ENCODE measurements around the gene ADH7.

ADH7 gene

DNA sequence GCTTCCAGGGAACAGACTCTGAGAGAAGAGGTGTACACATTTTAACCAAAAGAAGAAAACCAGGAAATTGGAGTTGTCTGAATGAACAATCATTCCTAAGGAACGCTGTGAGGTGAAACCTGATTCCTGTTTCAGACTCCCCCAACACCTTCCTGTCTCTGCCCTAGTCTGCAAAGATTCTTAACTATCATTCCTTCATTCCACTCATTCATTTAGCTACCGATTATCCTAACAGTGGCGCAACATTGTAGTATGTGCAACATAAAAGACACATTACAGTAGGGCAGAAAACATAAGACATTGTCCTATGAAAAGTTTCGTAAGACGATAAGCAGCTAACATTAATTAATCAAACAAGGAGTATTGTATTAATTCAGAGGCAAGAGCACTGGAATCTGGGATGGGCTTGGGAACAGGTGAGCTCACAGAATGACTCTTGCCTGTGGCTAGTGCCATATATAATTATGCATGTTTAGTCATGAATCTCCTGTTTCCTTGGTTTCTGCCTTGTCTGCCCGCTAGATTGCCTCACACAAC is 23.8 kb upstream of the ADH7 start:
- H3K27me3 ChIP-seq (ENCODE audit: low read depth, low read length): no peaks in the 10 kb centered on the region
- H3K4me3 ChIP-seq (ENCODE audit: low read depth in 1 of 2, low read length in 2 of 2): no peak overlapping the region
- no peak overlapping the region for H3K27ac ChIP-seq (ENCODE audit: low read length)
- no peaks in the 10 kb centered on the region for H3K36me3 ChIP-seq (ENCODE audit: control insufficient read depth in 1 of 2, insufficient read depth in 2 of 2, low read length in 2 of 2)
- no peaks in the 10 kb centered on the region for H3K9me3 ChIP-seq (ENCODE audit: control insufficient read depth in 1 of 2, low read length in 2 of 2)
- no peaks in the 10 kb centered on the region for H3K4me1 ChIP-seq (ENCODE audit: control insufficient read depth in 1 of 2, insufficient read depth in 2 of 2, low read length in 2 of 2)

DNA sequence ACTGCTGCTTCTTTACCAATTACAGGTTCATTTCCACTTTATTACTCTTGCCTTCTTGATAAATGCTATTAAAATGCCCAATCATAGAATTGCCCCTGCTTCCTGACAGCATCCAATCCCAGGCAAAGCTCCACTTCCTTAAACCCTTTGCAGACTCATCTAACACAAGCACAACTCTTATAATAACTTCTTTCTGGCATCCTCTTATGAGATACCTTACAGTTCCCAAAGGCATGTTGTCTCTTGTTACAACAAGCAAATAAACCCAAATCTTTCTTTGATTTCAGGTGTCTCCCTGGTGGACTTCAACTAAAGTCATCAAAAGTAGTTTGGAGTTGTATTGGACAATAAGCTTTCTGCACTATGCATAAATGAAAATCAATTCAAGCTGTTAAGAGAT is 22.5 kb upstream of the ADH7 start:
- Histone ChIP-seq H3K36me3 (ENCODE audit: control insufficient read depth in 1 of 2, insufficient read depth in 2 of 2, low read length in 2 of 2) (no peaks in the 10 kb centered on the region), H3K4me1 (ENCODE audit: control insufficient read depth in 1 of 2, insufficient read depth in 2 of 2, low read length in 2 of 2) (no peaks in the 10 kb centered on the region), H3K4me3 (ENCODE audit: low read depth in 1 of 2, low read length in 2 of 2) (no peak overlapping the region), H3K9me3 (ENCODE audit: control insufficient read depth in 1 of 2, low read length in 2 of 2) (peaks cover 0 to 2% of the 10 kb centered on the region in 2 donors), H3K27me3 (ENCODE audit: low read depth, low read length) (no peaks in the 10 kb centered on the region), H3K27ac (ENCODE audit: low read length) (no peak overlapping the region)

DNA sequence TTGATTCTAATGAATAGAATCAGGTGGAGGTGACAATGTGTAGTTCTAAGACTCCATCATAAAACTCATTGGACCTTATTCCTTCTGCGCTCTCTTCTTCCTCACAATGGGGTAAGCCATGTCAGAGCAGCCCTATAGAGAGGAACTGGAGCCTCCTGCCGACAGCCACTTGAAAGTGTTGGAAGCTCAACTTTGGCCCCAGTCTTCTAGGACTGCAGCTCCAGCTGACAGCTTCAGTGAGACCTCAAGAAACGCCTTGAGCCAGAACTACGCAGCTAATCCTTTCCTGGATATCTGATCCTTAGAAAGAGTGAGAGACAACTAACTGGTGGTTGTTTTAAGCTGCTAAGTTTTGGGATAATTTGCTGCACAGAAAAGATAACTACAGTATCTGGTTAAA is 22.1 kb upstream of the ADH7 start:
- Histone ChIP-seq H3K27ac (ENCODE audit: low read length) (no peak overlapping the region), H3K36me3 (ENCODE audit: control insufficient read depth in 1 of 2, insufficient read depth in 2 of 2, low read length in 2 of 2) (no peaks in the 10 kb centered on the region)

DNA sequence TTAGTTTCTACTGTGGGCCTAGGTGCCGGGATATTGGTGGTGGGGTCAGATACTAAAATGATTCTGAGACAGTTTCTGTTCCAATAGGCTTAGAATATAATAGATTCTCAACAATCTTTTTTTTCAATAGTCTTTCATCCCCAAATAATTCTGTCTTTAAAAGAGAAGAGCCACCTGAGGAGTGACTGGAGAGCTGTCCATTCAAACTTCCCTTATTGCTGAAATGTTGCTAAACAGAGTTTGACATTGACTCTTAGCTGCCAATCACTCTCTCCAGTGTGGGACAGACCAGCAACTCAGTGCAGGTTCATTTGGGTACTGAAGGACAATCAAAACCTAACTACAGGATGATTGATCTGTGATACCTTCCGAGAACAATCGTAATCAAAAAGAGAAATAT is 12.4 kb upstream of the ADH7 start:
- no peaks in the 10 kb centered on the region for H3K36me3 ChIP-seq (ENCODE audit: control insufficient read depth in 1 of 2, insufficient read depth in 2 of 2, low read length in 2 of 2)
- no peaks in the 10 kb centered on the region for H3K27me3 ChIP-seq (ENCODE audit: low read depth, low read length)
- no peak overlapping the region for H3K27ac ChIP-seq (ENCODE audit: low read length)
- no peak overlapping the region for H3K4me3 ChIP-seq (ENCODE audit: low read depth in 1 of 2, low read length in 2 of 2)
- peaks cover 0 to 4% of the 10 kb centered on the region in 2 donors for H3K4me1 ChIP-seq (ENCODE audit: control insufficient read depth in 1 of 2, insufficient read depth in 2 of 2, low read length in 2 of 2)
- H3K9me3 ChIP-seq (ENCODE audit: control insufficient read depth in 1 of 2, low read length in 2 of 2): peaks cover 0 to 12% of the 10 kb centered on the region in 2 donors

More for the DNA sequence above, 22.1 kb upstream of the ADH7 start:
- Histone ChIP-seq H3K9me3 (ENCODE audit: control insufficient read depth in 1 of 2, low read length in 2 of 2) (peaks cover 0 to 5% of the 10 kb centered on the region in 2 donors), H3K4me3 (ENCODE audit: low read depth in 1 of 2, low read length in 2 of 2) (no peak overlapping the region), H3K27me3 (ENCODE audit: low read depth, low read length) (no peaks in the 10 kb centered on the region), H3K4me1 (ENCODE audit: control insufficient read depth in 1 of 2, insufficient read depth in 2 of 2, low read length in 2 of 2) (no peaks in the 10 kb centered on the region)

DNA sequence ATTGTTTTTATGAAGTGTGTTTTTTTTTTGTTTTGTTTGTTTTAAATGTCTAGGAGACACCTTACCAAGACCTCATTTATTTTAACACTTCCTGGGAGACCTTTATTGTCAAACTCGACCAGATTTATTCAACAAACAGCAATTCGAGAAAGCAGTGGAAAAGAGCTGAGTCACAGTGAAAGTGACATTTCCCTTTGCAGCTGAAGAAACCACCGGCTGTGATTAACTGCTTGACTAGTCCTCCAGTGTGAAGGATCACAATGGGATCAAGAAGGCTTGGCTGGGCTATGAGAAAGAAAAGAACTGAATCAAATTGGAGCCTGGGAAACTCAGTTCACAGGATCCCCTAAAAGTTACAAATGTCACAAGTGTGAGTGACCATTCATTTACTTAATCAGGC is 11.9 kb upstream of the ADH7 start:
- Histone ChIP-seq H3K36me3 (ENCODE audit: control insufficient read depth in 1 of 2, insufficient read depth in 2 of 2, low read length in 2 of 2) (no peaks in the 10 kb centered on the region), H3K27ac (ENCODE audit: low read length) (no peak overlapping the region), H3K27me3 (ENCODE audit: low read depth, low read length) (no peaks in the 10 kb centered on the region), H3K9me3 (ENCODE audit: control insufficient read depth in 1 of 2, low read length in 2 of 2) (peaks cover 0 to 9% of the 10 kb centered on the region in 2 donors), H3K4me3 (ENCODE audit: low read depth in 1 of 2, low read length in 2 of 2) (no peak overlapping the region), H3K4me1 (ENCODE audit: control insufficient read depth in 1 of 2, insufficient read depth in 2 of 2, low read length in 2 of 2) (peaks cover 0 to 4% of the 10 kb centered on the region in 2 donors)

DNA sequence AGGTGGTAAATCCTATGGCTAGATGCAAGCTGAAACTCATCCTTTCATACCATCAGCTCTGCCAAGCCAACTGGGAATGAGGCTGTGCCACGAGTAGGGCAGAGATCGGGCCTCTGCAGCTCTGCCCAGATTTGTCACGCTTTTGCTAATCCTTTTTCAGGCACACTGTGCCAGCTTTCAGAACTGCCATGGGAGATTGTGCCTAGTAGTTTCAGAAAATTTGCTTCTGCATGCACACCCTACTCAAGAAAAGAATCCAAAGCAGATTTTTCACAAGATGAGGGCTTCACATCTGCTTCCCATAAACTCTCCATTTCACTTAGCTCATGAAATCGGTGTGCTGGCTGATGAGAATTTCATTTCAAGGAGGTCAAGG is 3.3 kb upstream of the ADH7 start:
- Histone ChIP-seq H3K4me1 (ENCODE audit: control insufficient read depth in 1 of 2, insufficient read depth in 2 of 2, low read length in 2 of 2) (no peaks in the 10 kb centered on the region), H3K36me3 (ENCODE audit: control insufficient read depth in 1 of 2, insufficient read depth in 2 of 2, low read length in 2 of 2) (no peaks in the 10 kb centered on the region), H3K27ac (ENCODE audit: low read length) (no peak overlapping the region), H3K9me3 (ENCODE audit: control insufficient read depth in 1 of 2, low read length in 2 of 2) (no peaks in the 10 kb centered on the region), H3K27me3 (ENCODE audit: low read depth, low read length) (no peaks in the 10 kb centered on the region), H3K4me3 (ENCODE audit: low read depth in 1 of 2, low read length in 2 of 2) (no peak overlapping the region)

DNA sequence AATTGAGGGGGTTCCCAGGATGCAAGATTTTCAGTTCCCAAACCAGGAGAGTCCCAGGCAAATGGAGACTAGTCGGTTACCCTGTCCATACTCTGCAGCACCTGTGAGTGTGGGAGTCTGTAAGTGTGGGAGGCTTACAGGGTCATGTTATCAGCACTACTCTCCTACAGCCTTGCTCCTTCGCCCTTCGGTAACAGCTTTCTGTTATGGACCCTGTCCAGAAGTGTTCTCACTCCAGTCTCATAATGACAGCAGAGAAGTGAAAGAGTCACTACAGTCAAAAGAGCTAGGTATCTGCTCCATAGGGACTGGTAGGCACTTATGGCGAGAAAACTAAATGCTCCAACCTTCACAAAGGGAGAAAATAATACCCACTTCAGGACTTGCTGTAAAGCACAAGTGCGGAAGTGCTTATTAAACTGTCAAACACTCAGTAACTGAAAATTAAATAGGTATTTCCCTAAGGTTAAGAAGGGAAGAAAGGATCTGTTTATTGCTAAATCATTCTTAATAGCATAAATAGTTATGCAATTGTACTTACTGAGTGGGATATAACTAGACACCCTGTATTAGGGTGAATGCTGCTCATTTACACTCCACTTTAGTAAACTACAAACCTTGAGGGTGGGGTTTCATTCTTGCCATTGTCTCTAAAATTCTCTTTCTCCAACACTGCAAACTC is 2.7 kb upstream of the ADH7 start:
- H3K4me1 ChIP-seq (ENCODE audit: control insufficient read depth in 1 of 2, insufficient read depth in 2 of 2, low read length in 2 of 2): no peaks in the 10 kb centered on the region
- no peak overlapping the region for H3K27ac ChIP-seq (ENCODE audit: low read length)
- no peaks in the 10 kb centered on the region for H3K36me3 ChIP-seq (ENCODE audit: control insufficient read depth in 1 of 2, insufficient read depth in 2 of 2, low read length in 2 of 2)
- H3K9me3 ChIP-seq (ENCODE audit: control insufficient read depth in 1 of 2, low read length in 2 of 2): no peaks in the 10 kb centered on the region
- no peaks in the 10 kb centered on the region for H3K27me3 ChIP-seq (ENCODE audit: low read depth, low read length)
- H3K4me3 ChIP-seq (ENCODE audit: low read depth in 1 of 2, low read length in 2 of 2): no peak overlapping the region

DNA sequence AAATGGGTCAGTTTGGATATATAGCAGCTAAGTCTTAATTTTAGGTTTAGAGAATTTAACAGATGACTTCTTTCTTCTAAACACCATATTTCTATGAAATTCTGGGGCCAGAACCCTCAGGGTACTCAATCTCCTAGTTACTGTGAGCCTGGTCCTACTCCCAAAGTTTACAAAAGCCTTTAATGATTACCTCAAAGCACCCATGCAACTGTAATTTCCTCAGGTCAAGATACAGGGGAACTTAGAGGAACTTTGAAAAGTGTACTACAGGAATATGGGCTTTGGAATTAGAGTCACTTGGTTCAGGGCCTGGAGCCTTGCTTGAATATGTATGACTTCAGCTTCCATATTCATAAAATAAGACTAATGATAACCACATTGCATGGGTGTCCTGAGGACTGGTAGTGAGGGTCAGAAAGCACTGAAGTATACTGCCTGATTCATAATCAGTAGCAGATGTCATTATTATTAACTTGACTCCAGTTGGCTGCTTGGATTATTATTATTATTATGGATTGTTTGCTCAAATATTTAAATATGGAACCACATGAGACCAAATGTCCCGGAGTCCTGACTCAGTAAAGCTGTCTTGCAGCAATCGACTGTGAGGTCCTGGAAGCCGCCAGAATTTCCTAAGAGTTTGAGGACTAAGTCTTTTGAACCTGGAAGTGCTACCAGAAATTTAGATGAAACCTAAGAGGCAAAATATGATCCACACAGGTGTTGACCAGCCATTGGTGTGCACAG is 2.0 kb upstream of the ADH7 start:
- H3K27me3 ChIP-seq (ENCODE audit: low read depth, low read length): no peaks in the 10 kb centered on the region
- no peaks in the 10 kb centered on the region for H3K36me3 ChIP-seq (ENCODE audit: control insufficient read depth in 1 of 2, insufficient read depth in 2 of 2, low read length in 2 of 2)
- H3K4me1 ChIP-seq (ENCODE audit: control insufficient read depth in 1 of 2, insufficient read depth in 2 of 2, low read length in 2 of 2): no peaks in the 10 kb centered on the region
- H3K27ac ChIP-seq (ENCODE audit: low read length): no peak overlapping the region
- H3K4me3 ChIP-seq (ENCODE audit: low read depth in 1 of 2, low read length in 2 of 2): no peak overlapping the region
- no peaks in the 10 kb centered on the region for H3K9me3 ChIP-seq (ENCODE audit: control insufficient read depth in 1 of 2, low read length in 2 of 2)

DNA sequence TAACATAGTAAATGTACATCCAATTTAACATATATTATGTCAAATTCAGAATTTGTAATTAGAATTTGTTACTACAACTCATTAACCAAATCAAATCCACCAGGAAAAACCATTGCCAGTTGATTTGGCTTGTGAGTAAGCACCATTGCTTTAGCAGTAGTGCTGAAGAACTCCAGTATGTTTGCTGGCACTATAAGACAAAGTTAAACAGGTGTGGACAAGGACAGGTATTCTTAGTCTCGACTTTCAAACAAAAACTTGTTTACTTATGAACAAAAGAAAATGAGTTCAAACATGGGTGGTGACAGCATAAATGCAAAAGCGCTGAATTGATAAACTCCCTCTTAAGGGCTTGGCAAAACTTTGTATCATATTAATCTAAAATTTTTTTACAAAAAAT is 1.3 kb upstream of the ADH7 start:
- Histone ChIP-seq H3K27ac (ENCODE audit: low read length) (no peak overlapping the region), H3K4me1 (ENCODE audit: control insufficient read depth in 1 of 2, insufficient read depth in 2 of 2, low read length in 2 of 2) (no peaks in the 10 kb centered on the region), H3K27me3 (ENCODE audit: low read depth, low read length) (no peaks in the 10 kb centered on the region), H3K9me3 (ENCODE audit: control insufficient read depth in 1 of 2, low read length in 2 of 2) (no peaks in the 10 kb centered on the region), H3K36me3 (ENCODE audit: control insufficient read depth in 1 of 2, insufficient read depth in 2 of 2, low read length in 2 of 2) (no peaks in the 10 kb centered on the region), H3K4me3 (ENCODE audit: low read depth in 1 of 2, low read length in 2 of 2) (no peak overlapping the region)

DNA sequence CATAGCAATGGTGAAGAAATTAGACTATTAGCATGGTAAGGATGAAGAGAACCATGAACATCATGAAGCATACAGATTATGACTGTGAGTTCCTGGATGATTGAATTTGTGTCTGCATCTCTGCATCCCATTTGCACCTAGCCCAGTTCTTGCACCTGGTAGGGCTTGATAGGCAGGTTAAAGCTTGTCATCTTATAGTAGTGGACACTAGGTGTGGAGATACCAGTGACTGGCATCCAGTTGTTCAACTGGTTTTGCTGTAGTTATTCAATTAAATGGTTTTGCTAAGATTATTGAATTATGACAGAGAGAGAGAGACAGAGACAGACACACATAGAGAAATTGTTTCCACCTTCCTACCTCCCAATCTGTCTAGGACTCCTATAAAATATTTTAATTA is 5.0 kb downstream of the ADH7 start:
- Histone ChIP-seq H3K27me3 (ENCODE audit: low read depth, low read length) (no peaks in the 10 kb centered on the region), H3K4me3 (ENCODE audit: low read depth in 1 of 2, low read length in 2 of 2) (no peak overlapping the region), H3K4me1 (ENCODE audit: control insufficient read depth in 1 of 2, insufficient read depth in 2 of 2, low read length in 2 of 2) (no peaks in the 10 kb centered on the region), H3K36me3 (ENCODE audit: control insufficient read depth in 1 of 2, insufficient read depth in 2 of 2, low read length in 2 of 2) (no peaks in the 10 kb centered on the region), H3K27ac (ENCODE audit: low read length) (no peak overlapping the region), H3K9me3 (ENCODE audit: control insufficient read depth in 1 of 2, low read length in 2 of 2) (no peaks in the 10 kb centered on the region)

DNA sequence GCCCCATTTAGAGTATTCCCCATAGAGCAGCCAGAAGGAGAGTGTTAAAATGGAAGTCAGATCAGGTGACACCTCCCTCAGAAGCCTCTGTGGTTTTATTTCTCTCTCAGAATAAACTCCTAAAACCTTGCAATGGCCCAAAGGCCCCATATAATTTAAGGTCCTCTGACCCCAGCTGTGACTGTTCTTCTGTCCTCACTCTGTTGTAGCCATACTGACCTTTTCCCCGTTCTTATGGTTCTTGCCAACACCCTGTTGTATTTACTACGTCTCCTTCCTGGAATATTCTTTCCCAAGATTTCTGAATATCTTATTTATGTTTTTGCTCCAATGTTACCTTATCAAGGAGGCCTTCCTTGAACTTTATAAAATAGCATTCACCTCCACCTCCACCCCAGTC is 18.0 kb downstream of the ADH7 start:
- no peaks in the 10 kb centered on the region for H3K4me1 ChIP-seq (ENCODE audit: control insufficient read depth in 1 of 2, insufficient read depth in 2 of 2, low read length in 2 of 2)
- H3K27ac ChIP-seq (ENCODE audit: low read length): no peak overlapping the region
- H3K27me3 ChIP-seq (ENCODE audit: low read depth, low read length): no peaks in the 10 kb centered on the region
- H3K4me3 ChIP-seq (ENCODE audit: low read depth in 1 of 2, low read length in 2 of 2): no peak overlapping the region
- no peaks in the 10 kb centered on the region for H3K9me3 ChIP-seq (ENCODE audit: control insufficient read depth in 1 of 2, low read length in 2 of 2)
- no peaks in the 10 kb centered on the region for H3K36me3 ChIP-seq (ENCODE audit: control insufficient read depth in 1 of 2, insufficient read depth in 2 of 2, low read length in 2 of 2)

Measured in muscle layer of duodenum (tissue), 2 donors.